NCI-H146 treated with DMSO at 0.1 percent for 48 hours (cell line): ENCODE measurements around the gene ARMH3.

Source experiments
- DNase-seq: peaks from one replicate; lab custom pipeline; 2025; ENCODE audit not compliant: unreplicated experiment; lab: John Stamatoyannopoulos, UW

ARMH3 gene

GRCh38 chr10:101950213-101950612 is 105.8 kb downstream of the ARMH3 start:
- no peak for DNase-seq

- no peak for DNase-seq
These were observed 114.1 kb downstream of the ARMH3 start for GRCh38 chr10:101941871-101942270.

GRCh38 chr10:101940916-101941315 is 115.1 kb downstream of the ARMH3 start:
- DNase-seq = no peak

- no peak for DNase-seq
These were observed 116.2 kb downstream of the ARMH3 start for GRCh38 chr10:101939729-101940128.

- no peak for DNase-seq
These were observed 116.8 kb downstream of the ARMH3 start for GRCh38 chr10:101939008-101939648.

- no peak for DNase-seq
These were observed 117.5 kb downstream of the ARMH3 start for GRCh38 chr10:101938305-101939007.

GRCh38 chr10:101935431-101935830 is 120.5 kb downstream of the ARMH3 start:
- no peak for DNase-seq

- DNase-seq = no peak
These were observed 121.2 kb downstream of the ARMH3 start for GRCh38 chr10:101934686-101935305.

- no peak for DNase-seq
These were observed 122.0 kb downstream of the ARMH3 start for GRCh38 chr10:101933976-101934375.

- no peak for DNase-seq
These were observed 123.8 kb downstream of the ARMH3 start for GRCh38 chr10:101932183-101932582.

- no peak for DNase-seq
These were observed 130.9 kb downstream of the ARMH3 start for GRCh38 chr10:101925027-101925426.

- DNase-seq = no peak
These were observed 132.7 kb downstream of the ARMH3 start for GRCh38 chr10:101923256-101923655.

GRCh38 chr10:101922846-101923245 is 133.1 kb downstream of the ARMH3 start:
- DNase-seq = no peak

GRCh38 chr10:101920546-101920945 is 135.4 kb downstream of the ARMH3 start:
- DNase-seq = no peak

GRCh38 chr10:101919026-101919770 is 136.8 kb downstream of the ARMH3 start:
- DNase-seq = no peak

- DNase-seq = no peak
These were observed 143.3 kb downstream of the ARMH3 start for GRCh38 chr10:101912561-101913179.

- no peak for DNase-seq
These were observed 149.3 kb downstream of the ARMH3 start for GRCh38 chr10:101906586-101907183.

GRCh38 chr10:101905251-101905650 is 150.7 kb downstream of the ARMH3 start:
- DNase-seq = no peak

- DNase-seq = peak; percentile 44
These were observed 152.0 kb downstream of the ARMH3 start for GRCh38 chr10:101903827-101904550.

- DNase-seq = peak; percentile 80
These were observed 153.2 kb downstream of the ARMH3 start for GRCh38 chr10:101902820-101903145.
